A549 treated with dexamethasone at 1 μM for 4 hours (cell line): ENCODE measurements around the gene OR2B6. TPM values are rescaled to one million over a fixed set of nuclear protein-coding genes. Genes with fewer than 3 reads are reported as not detected.

Experiments used
- total RNA-seq: library from RNA; stranded (reverse); fragments of 200-300 nt; extraction: Qiagen RNA extraction; gene quantifications from 5 replicates; pipeline ENCODE4 v1.2.3, GENCODE V29; 2022

OR2B6 gene
- total RNA-seq, result 0.14 TPM in 1 of 5 replicates, not detected in the others

GRCh38 chr6:27956941-27957340, at the start of gene OR2B6:
Gene OR2B6 (plus strand): TSS chr6:27957241. CDS start chr6:27957241, 0 bp downstream.

GRCh38 chr6:27911956-27912446, 45.0 kb upstream of the OR2B6 start, which contains the start of gene OR2B2:
Gene OR2B2 (minus strand): TSS chr6:27912396. CDS start chr6:27912319, 77 bp downstream.

Other genes with a start within 250 kb of the OR2B6 start
- gene OR2B2, start 44.8 kb upstream of the OR2B6 start, total RNA-seq, result not detected in 5 replicates
- gene ZNF165, start 123.3 kb downstream of the OR2B6 start, total RNA-seq, result 0.73 to 0.88 TPM (median 0.81 TPM) in 5 replicates
- gene ZSCAN16, start 167.4 kb downstream of the OR2B6 start, total RNA-seq, result 3.7 to 4.3 TPM (median 4.0 TPM) in 5 replicates
- gene ZKSCAN8, start 184.6 kb downstream of the OR2B6 start, total RNA-seq, result 3.2 to 6.5 TPM (median 5.2 TPM) in 5 replicates